Measurements from ENCODE around the gene CDK2.
"Not testable (repeated sequence)": the region's sequence is repeated elsewhere in the genome, so short reads cannot be mapped to it uniquely, and the experiment has no call there.

CDK2 gene

GRCh38 chr12:55979069-55979468 lies 12.4 kb downstream of the CDK2 start:
- no peak for DNase-seq (ENCODE audit: low read depth, low spot score)

- DNase-seq (ENCODE audit: low read depth, low spot score): not testable (repeated sequence)
These were observed 15.3 kb downstream of the CDK2 start for GRCh38 chr12:55981882-55982281.

GRCh38 chr12:55982319-55982936 lies 15.8 kb downstream of the CDK2 start:
- no peak for DNase-seq (ENCODE audit: low read depth, low spot score)

- no peak for DNase-seq (ENCODE audit: low read depth, low spot score)
These were observed 16.7 kb downstream of the CDK2 start for GRCh38 chr12:55983232-55983842.

GRCh38 chr12:55984861-55985260 lies 18.2 kb downstream of the CDK2 start:
- no peak for DNase-seq (ENCODE audit: low read depth, low spot score)

- DNase-seq (ENCODE audit: low read depth, low spot score): no peak
These were observed 18.7 kb downstream of the CDK2 start for GRCh38 chr12:55985341-55985740.

- DNase-seq (ENCODE audit: low read depth, low spot score): not testable (repeated sequence)
These were observed 19.3 kb downstream of the CDK2 start for GRCh38 chr12:55985976-55986375.

- DNase-seq (ENCODE audit: low read depth, low spot score): no peak
These were observed 24.5 kb downstream of the CDK2 start for GRCh38 chr12:55991110-55991509.

GRCh38 chr12:55993230-55993853 lies 26.7 kb downstream of the CDK2 start:
- DNase-seq (ENCODE audit: low read depth, low spot score): no peak

- DNase-seq (ENCODE audit: low read depth, low spot score): no peak
These were observed 28.7 kb downstream of the CDK2 start for GRCh38 chr12:55995366-55995765.

- peak; percentile 81 for DNase-seq (ENCODE audit: low read depth, low spot score)
These were observed 29.6 kb downstream of the CDK2 start for GRCh38 chr12:55996201-55996714.

- peak; percentile 98 for DNase-seq (ENCODE audit: low read depth, low spot score)
These were observed 30.3 kb downstream of the CDK2 start, which contains the start of gene SUOX for GRCh38 chr12:55996715-55997534. Gene SUOX (plus strand): TSS chr12:55997276. CDS start chr12:56002222, 4,946 bp downstream.

- no peak for DNase-seq (ENCODE audit: low read depth, low spot score)
These were observed 30.9 kb downstream of the CDK2 start for GRCh38 chr12:55997535-55997859.

- not testable (repeated sequence) for DNase-seq (ENCODE audit: low read depth, low spot score)
These were observed 32.9 kb downstream of the CDK2 start for GRCh38 chr12:55999522-55999921.

- DNase-seq (ENCODE audit: low read depth, low spot score): not testable (repeated sequence)
These were observed 33.4 kb downstream of the CDK2 start for GRCh38 chr12:55999999-56000540.

- no peak for DNase-seq (ENCODE audit: low read depth, low spot score)
These were observed 35.0 kb downstream of the CDK2 start for GRCh38 chr12:56001487-56002100.

- DNase-seq (ENCODE audit: low read depth, low spot score): not testable (repeated sequence)
These were observed 36.7 kb downstream of the CDK2 start for GRCh38 chr12:56003376-56003775.

- DNase-seq (ENCODE audit: low read depth, low spot score): no peak
These were observed 37.6 kb downstream of the CDK2 start for GRCh38 chr12:56004211-56004610.

- peak; percentile 51 for DNase-seq (ENCODE audit: low read depth, low spot score)
These were observed 41.2 kb downstream of the CDK2 start for GRCh38 chr12:56007564-56008559.

- DNase-seq (ENCODE audit: low read depth, low spot score): no peak
These were observed 43.5 kb downstream of the CDK2 start for GRCh38 chr12:56010111-56010570.

All from astrocyte of the hippocampus (primary cell).